T-cell (primary cell): ENCODE measurements around the gene FAM120AOS. TPM values are rescaled to one million over a fixed set of nuclear protein-coding genes. Genes with fewer than 3 reads are reported as not detected.

ENCODE experiments used
- ATAC-seq, 4 experiments: fragments of 200-7000 bp in 3 of 4; fragments of 150-1000 bp in 1 of 4; cut with Tn5 transposase; replicated peaks in 1 of 4; 1 replicate in 3 of 4; 2 replicates in 1 of 4; pipeline ENCODE4 v1.10.0; 2021; ENCODE audit warnings: moderate library complexity in 3 of 4, mild to moderate bottlenecking in 2 of 4, moderate number of reproducible peaks in 1 of 4
- CTCF ChIA-PET, 2 donors: fragments of 300-600 bp; sonication (Branson Sonifier 250); formaldehyde crosslinking; loops; one replicate each; lab custom pipeline; 2022; ENCODE audit warnings: antibody characterized with exemption in 2 of 2; lab: Charles Lee
- POLR2A ChIA-PET, 2 donors: fragments of 300-600 bp; sonication (Branson Sonifier 250); formaldehyde crosslinking; loops; one replicate each; lab custom pipeline; 2022; ENCODE audit warnings: antibody characterized with exemption in 2 of 2; lab: Charles Lee
- DNase-seq, 35 experiments: peaks; one replicate each; pipeline versions ENCODE4 v3.0.0 to v3.0.0-alpha.2; 2013 to 2023
- H3K27ac ChIP-seq: one replicate; pipeline ENCODE4 v1.5.1; 2013; ENCODE audit warnings: low read length
- H3K27me3 ChIP-seq, 2 experiments: replicated peaks in 1 of 2; 1 replicate in 1 of 2; 2 replicates in 1 of 2; pipeline versions ENCODE4 v1.6.1 to v1.7.0; 2013; ENCODE audit warnings: low read length in 1 of 2, mixed read lengths in 1 of 2; ENCODE audit not compliant: control insufficient read depth in 2 of 2, insufficient read depth in 2 of 2; ENCODE audit errors: extremely low read depth in 1 of 2
- H3K36me3 ChIP-seq, 2 donors: 1 replicate in 1 of 2; 2 replicates in 1 of 2; pipeline versions ENCODE4 v1.6.1 to v1.7.0; 2013; ENCODE audit warnings: low read length in 1 of 2; ENCODE audit not compliant: control insufficient read depth in 2 of 2, insufficient read depth in 1 of 2; ENCODE audit errors: extremely low read depth in 1 of 2
- H3K4me1 ChIP-seq, 2 experiments: 1 replicate in 1 of 2; 2 replicates in 1 of 2; pipeline versions ENCODE4 v1.6.1 to v1.7.0; 2013; ENCODE audit warnings: low read length in 2 of 2, mixed read lengths in 1 of 2; ENCODE audit not compliant: insufficient read depth in 2 of 2, control insufficient read depth in 1 of 2; ENCODE audit errors: extremely low read depth in 1 of 2
- H3K4me3 ChIP-seq, 2 donors: 1 replicate in 1 of 2; 2 replicates in 1 of 2; pipeline versions ENCODE4 v1.5.1 to v1.7.0; 2013; ENCODE audit warnings: mild to moderate bottlenecking in 2 of 2, low read length in 1 of 2, moderate library complexity in 1 of 2; ENCODE audit not compliant: control insufficient read depth in 1 of 2; ENCODE audit errors: extremely low read depth in 1 of 2
- H3K9me3 ChIP-seq: 2 replicates; pipeline ENCODE4 v1.7.0; 2013
- H3K27ac Mint-ChIP-seq, 2 donors: one replicate each; pipeline ENCODE4 v1.8.0; 2020 to 2021; ENCODE audit warnings: mild to moderate bottlenecking in 2 of 2, mixed read lengths in 2 of 2
- H3K27me3 Mint-ChIP-seq, 2 donors: one replicate each; pipeline ENCODE4 v1.8.0; 2021 to 2022; ENCODE audit warnings: mixed read lengths in 2 of 2
- H3K36me3 Mint-ChIP-seq: one replicate; pipeline ENCODE4 v1.8.0; 2021; ENCODE audit warnings: mixed read lengths
- H3K4me1 Mint-ChIP-seq, 3 donors: one replicate each; pipeline ENCODE4 v1.8.0; 2020 to 2022; ENCODE audit warnings: mixed read lengths in 3 of 3, mild to moderate bottlenecking in 1 of 3
- H3K4me3 Mint-ChIP-seq, 3 donors: one replicate each; pipeline ENCODE4 v1.8.0; 2020 to 2022; ENCODE audit warnings: mild to moderate bottlenecking in 3 of 3, mixed read lengths in 3 of 3, moderate library complexity in 3 of 3
- H3K9me3 Mint-ChIP-seq, 3 donors: one replicate each; pipeline ENCODE4 v1.8.0; 2020 to 2022; ENCODE audit warnings: mixed read lengths in 3 of 3
- WGBS: methylation state at CpG from one replicate; pipeline ENCODE4 v1.1.5; 2013; ENCODE audit warnings: missing lambda C conversion rate; ENCODE audit not compliant: insufficient coverage; 5-methylcytosine and 5-hydroxymethylcytosine counted together
- total RNA-seq, 35 experiments: library from RNA in 6 of 35; stranded (reverse) in 6 of 35; fragments of 120-200 nt in 1 of 35; gene quantifications; one replicate each; pipeline versions ENCODE4 v1.2.1 to v1.2.4 and lab custom pipeline; 2013 to 2026

FAM120AOS gene
- total RNA-seq, 5 donors from 2014 or later (not counting 1 experiment from before 2014, with no cell fraction given), result 35.7 to 44.0 (median 41.4) TPM

DNA sequence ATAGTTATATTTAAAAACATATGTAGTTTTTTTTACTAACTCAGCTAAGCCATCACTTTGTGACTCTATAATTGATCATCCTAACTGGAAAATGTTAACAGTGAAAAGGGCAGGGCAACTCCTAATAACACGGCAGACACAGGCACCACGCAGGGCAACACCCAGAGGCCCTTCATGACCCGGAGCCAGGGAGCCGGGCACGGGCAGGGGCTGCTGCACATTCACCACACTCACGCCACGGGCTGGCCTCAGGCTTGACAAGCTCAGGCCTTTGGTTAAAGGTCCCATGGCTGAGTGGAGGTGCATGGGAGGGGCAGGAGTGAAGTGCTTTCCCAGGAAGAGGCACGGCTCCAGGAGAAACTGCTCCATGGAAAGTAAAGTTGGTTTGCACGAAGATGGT lies 54.9 kb downstream of the FAM120AOS start:
- no peak overlapping the region for H3K4me3 Mint-ChIP-seq
- Histone ChIP-seq H3K9me3 (no peaks in the 10 kb centered on the region), H3K36me3 (no peaks in the 10 kb centered on the region), H3K27me3 (peaks cover 0 to 5% of the 10 kb centered on the region in 2 experiments), H3K4me3 (no peak overlapping the region), H3K27ac (no peak overlapping the region), H3K4me1 (no peaks in the 10 kb centered on the region)
- ATAC-seq (no peak), DNase-seq (no peak)
- ChIA-PET POLR2A (no interaction called here), CTCF (no interaction called here)
- H3K4me1 Mint-ChIP-seq, result no peaks in the 10 kb centered on the region
- no peaks in the 10 kb centered on the region for H3K36me3 Mint-ChIP-seq
- H3K9me3 Mint-ChIP-seq, result no peaks in the 10 kb centered on the region
- peaks cover 5% of the 10 kb centered on the region in 2 donors for H3K27me3 Mint-ChIP-seq
- H3K27ac Mint-ChIP-seq, result no peak overlapping the region
- WGBS, result 93% methylated on average over 7 of the region's 9 CpGs

DNA sequence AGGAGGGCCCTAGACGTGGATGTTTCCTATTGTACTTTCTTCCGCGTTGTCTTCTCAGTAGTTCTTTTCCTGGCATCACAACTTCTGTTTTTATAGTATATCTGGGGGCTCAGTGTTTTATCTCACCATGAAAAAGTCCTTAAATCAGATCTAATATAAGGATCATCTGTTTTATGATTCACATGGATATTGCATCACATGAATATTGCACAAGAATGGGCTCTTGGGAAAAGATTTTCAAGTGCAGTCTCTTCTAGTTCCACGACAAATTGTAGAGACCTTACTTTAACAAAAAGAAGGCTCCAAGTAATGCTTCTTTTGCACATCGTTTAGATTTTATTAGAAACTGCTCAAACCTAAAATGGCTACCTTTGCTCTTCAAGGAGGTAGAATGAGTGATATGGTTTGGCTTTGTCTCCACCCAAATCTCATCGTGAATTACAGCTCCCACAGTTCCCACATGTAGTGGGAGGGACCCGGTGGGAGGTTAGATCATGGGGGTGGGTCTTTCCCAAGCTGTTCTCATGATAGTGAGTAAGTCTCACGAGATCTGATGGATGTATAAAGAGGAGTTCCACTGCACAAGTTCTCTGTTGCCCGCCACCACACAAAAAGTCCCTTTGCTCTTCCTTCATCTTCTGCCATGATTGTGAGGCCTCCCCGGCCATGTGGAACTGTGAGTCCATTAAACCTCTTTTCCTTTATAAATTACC lies 55.6 kb downstream of the FAM120AOS start:
- Histone ChIP-seq H3K4me1 (no peaks in the 10 kb centered on the region), H3K9me3 (no peaks in the 10 kb centered on the region), H3K36me3 (no peaks in the 10 kb centered on the region), H3K4me3 (no peak overlapping the region), H3K27ac (no peak overlapping the region), H3K27me3 (peaks cover 0 to 8% of the 10 kb centered on the region in 2 experiments)
- DNase-seq (no peak), ATAC-seq (no peak)
- H3K36me3 Mint-ChIP-seq, result no peaks in the 10 kb centered on the region
- no peak overlapping the region for H3K27ac Mint-ChIP-seq
- 100% methylated on average over 1 of the region's 10 CpGs for WGBS
- H3K27me3 Mint-ChIP-seq, result peaks cover 5% of the 10 kb centered on the region in 2 donors
- no peaks in the 10 kb centered on the region for H3K9me3 Mint-ChIP-seq
- H3K4me3 Mint-ChIP-seq, result no peak overlapping the region
- ChIA-PET POLR2A (no interaction called here), CTCF (no interaction called here)
- H3K4me1 Mint-ChIP-seq, result no peaks in the 10 kb centered on the region

Other genes with a start within 250 kb of the FAM120AOS start
- gene FAM120A, start 1.9 kb downstream of the FAM120AOS start, total RNA-seq, result 10 to 100 TPM; 76.0 to 96.3 (median 93.5) TPM
- 10 to 100 TPM; 24.6 to 38.5 (median 34.6) TPM for gene PHF2, start 123.0 kb upstream of the FAM120AOS start, total RNA-seq